ENCODE data around the gene MRPL27.

The MRPL27 gene

GRCh38 chr17:50367401-50367800, 5.6 kb downstream of the MRPL27 start:
- Histone ChIP-seq H3K9me3 (no peaks in the 10 kb centered on the region), H4K20me1 (peaks cover 26% of the 10 kb centered on the region), H3K27ac (no peak overlapping the region), H3K9ac (no peak overlapping the region), H3K4me3 (no peak overlapping the region), H3K4me2 (no peak overlapping the region), H3K27me3 (no peaks in the 10 kb centered on the region), H3K36me3 (peaks cover 72% of the 10 kb centered on the region), H3K4me1 (peaks cover 38% of the 10 kb centered on the region)
- no peak for TF ChIP-seq Cebpa-rat (IDR thresholded peaks at IDR 0.05)

GRCh38 chr17:50365649-50366393, 7.2 kb downstream of the MRPL27 start:
- no peak for TF ChIP-seq Cebpa-rat (IDR thresholded peaks at IDR 0.05)
- Histone ChIP-seq H3K4me2 (peak overlapping the region; percentile 44), H3K27ac (peak overlapping the region; percentile 45; the same call in 1 of the 2 replicates), H3K4me3 (no peak overlapping the region), H4K20me1 (peaks cover 26% of the 10 kb centered on the region), H3K36me3 (peaks cover 73% of the 10 kb centered on the region), H3K9me3 (no peaks in the 10 kb centered on the region), H3K27me3 (no peaks in the 10 kb centered on the region), H3K4me1 (peaks cover 23% of the 10 kb centered on the region), H3K9ac (peak overlapping the region; percentile 34; the same call in 1 of the 2 replicates)

GRCh38 chr17:50365165-50365564, 7.8 kb downstream of the MRPL27 start:
- Histone ChIP-seq H3K27ac (0 out of 2 replicates have a peak overlapping the region, but pooled peaks have one; percentile 45), H3K36me3 (peaks cover 73% of the 10 kb centered on the region), H3K9ac (0 out of 2 replicates have a peak overlapping the region, but pooled peaks have one; percentile 34), H3K9me3 (no peaks in the 10 kb centered on the region), H3K27me3 (no peaks in the 10 kb centered on the region), H4K20me1 (peaks cover 32% of the 10 kb centered on the region), H3K4me1 (peaks cover 23% of the 10 kb centered on the region), H3K4me2 (peak overlapping the region; percentile 44), H3K4me3 (no peak overlapping the region)
- TF ChIP-seq Cebpa-rat (IDR thresholded peaks at IDR 0.05), result no peak

- no peak overlapping the region for H3K9ac ChIP-seq
- no peak overlapping the region for H3K4me2 ChIP-seq
- H3K4me1 ChIP-seq, result peaks cover 23% of the 10 kb centered on the region
- no peak for TF ChIP-seq Cebpa-rat (IDR thresholded peaks at IDR 0.05)
- peaks cover 73% of the 10 kb centered on the region for H3K36me3 ChIP-seq
- no peaks in the 10 kb centered on the region for H3K9me3 ChIP-seq
- H4K20me1 ChIP-seq, result peaks cover 36% of the 10 kb centered on the region
- H3K4me3 ChIP-seq, result no peak overlapping the region
- no peaks in the 10 kb centered on the region for H3K27me3 ChIP-seq
- H3K27ac ChIP-seq, result no peak overlapping the region
Observed at GRCh38 chr17:50364715-50365114, 8.3 kb downstream of the MRPL27 start.

GRCh38 chr17:50364061-50364458, 8.9 kb downstream of the MRPL27 start:
- H3K36me3 ChIP-seq, result peaks cover 73% of the 10 kb centered on the region
- no peak overlapping the region for H3K4me2 ChIP-seq
- H4K20me1 ChIP-seq, result peaks cover 43% of the 10 kb centered on the region
- H3K4me1 ChIP-seq, result peaks cover 23% of the 10 kb centered on the region
- H3K9ac ChIP-seq, result no peak overlapping the region
- H3K4me3 ChIP-seq, result no peak overlapping the region
- no peak overlapping the region for H3K27ac ChIP-seq
- no peaks in the 10 kb centered on the region for H3K9me3 ChIP-seq
- H3K27me3 ChIP-seq, result no peaks in the 10 kb centered on the region
- TF ChIP-seq Cebpa-rat (IDR thresholded peaks at IDR 0.05), result no peak

GRCh38 chr17:50363217-50364060, 9.5 kb downstream of the MRPL27 start:
- H3K9ac ChIP-seq, result no peak overlapping the region
- TF ChIP-seq Cebpa-rat (IDR thresholded peaks at IDR 0.05), result no peak
- H3K27me3 ChIP-seq, result no peaks in the 10 kb centered on the region

GRCh38 chr17:50362661-50363060, 10.3 kb downstream of the MRPL27 start:
- Histone ChIP-seq H3K9ac (no peak overlapping the region), H3K9me3 (no peaks in the 10 kb centered on the region), H4K20me1 (peaks cover 56% of the 10 kb centered on the region), H3K4me1 (peaks cover 23% of the 10 kb centered on the region), H3K4me2 (no peak overlapping the region), H3K27me3 (no peaks in the 10 kb centered on the region), H3K27ac (no peak overlapping the region), H3K4me3 (no peak overlapping the region), H3K36me3 (peaks cover 73% of the 10 kb centered on the region)
- TF ChIP-seq Cebpa-rat (IDR thresholded peaks at IDR 0.05), result no peak

More at GRCh38 chr17:50363217-50364060, 9.5 kb downstream of the MRPL27 start:
- H3K4me1 ChIP-seq, result peaks cover 23% of the 10 kb centered on the region
- H4K20me1 ChIP-seq, result peaks cover 48% of the 10 kb centered on the region
- H3K4me3 ChIP-seq, result no peak overlapping the region
- H3K27ac ChIP-seq, result no peak overlapping the region
- H3K36me3 ChIP-seq, result peaks cover 73% of the 10 kb centered on the region
- H3K4me2 ChIP-seq, result no peak overlapping the region
- H3K9me3 ChIP-seq, result no peaks in the 10 kb centered on the region

- no peaks in the 10 kb centered on the region for H3K9me3 ChIP-seq
- no peak overlapping the region for H3K9ac ChIP-seq
- TF ChIP-seq Cebpa-rat (IDR thresholded peaks at IDR 0.05), result no peak
- no peaks in the 10 kb centered on the region for H3K27me3 ChIP-seq
- H3K4me2 ChIP-seq, result no peak overlapping the region
- H4K20me1 ChIP-seq, result peaks cover 64% of the 10 kb centered on the region
- H3K4me3 ChIP-seq, result no peak overlapping the region
- H3K4me1 ChIP-seq, result peaks cover 21% of the 10 kb centered on the region
- H3K36me3 ChIP-seq, result peaks cover 73% of the 10 kb centered on the region
- H3K27ac ChIP-seq, result no peak overlapping the region
Observed at GRCh38 chr17:50361561-50362480, 11.2 kb downstream of the MRPL27 start.

- Histone ChIP-seq H3K27me3 (no peaks in the 10 kb centered on the region), H3K27ac (no peak overlapping the region), H3K4me3 (no peak overlapping the region), H3K4me2 (no peak overlapping the region), H3K36me3 (peaks cover 73% of the 10 kb centered on the region), H3K9ac (no peak overlapping the region), H3K9me3 (no peaks in the 10 kb centered on the region), H3K4me1 (peaks cover 17% of the 10 kb centered on the region), H4K20me1 (peaks cover 63% of the 10 kb centered on the region)
- no peak for TF ChIP-seq Cebpa-rat (IDR thresholded peaks at IDR 0.05)
Observed at GRCh38 chr17:50360486-50361115, 12.4 kb downstream of the MRPL27 start.
